A172 (cell line): ENCODE measurements around the gene OR10D3. TPM values are rescaled to one million over a fixed set of nuclear protein-coding genes. Genes with fewer than 3 reads are reported as not detected.
"Not testable (repeated sequence)": the region's sequence is repeated elsewhere in the genome, so short reads cannot be mapped to it uniquely, and the experiment has no call there.

Experiments used
- DNase-seq: peaks from one replicate; pipeline ENCODE4 v3.0.0-alpha.2; 2015; ENCODE audit warnings: low spot score
- total RNA-seq: library from RNA; depleted of rRNA; stranded (reverse); fragments of >200 nt; shearing (Covaris generic); gene quantifications from 2 replicates; pipeline ENCODE4 v1.2.3, GENCODE V29; 2014; rRNA removed

OR10D3 gene, protein sequence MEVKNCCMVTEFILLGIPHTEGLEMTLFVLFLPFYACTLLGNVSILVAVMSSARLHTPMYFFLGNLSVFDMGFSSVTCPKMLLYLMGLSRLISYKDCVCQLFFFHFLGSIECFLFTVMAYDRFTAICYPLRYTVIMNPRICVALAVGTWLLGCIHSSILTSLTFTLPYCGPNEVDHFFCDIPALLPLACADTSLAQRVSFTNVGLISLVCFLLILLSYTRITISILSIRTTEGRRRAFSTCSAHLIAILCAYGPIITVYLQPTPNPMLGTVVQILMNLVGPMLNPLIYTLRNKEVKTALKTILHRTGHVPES
- total RNA-seq: not detected in 2 replicates

- no peak for DNase-seq
Measured at GRCh38 chr11:124183068-124183467, at the start of gene OR10D3. Gene OR10D3, plus strand, starts transcription at chr11:124183345. Its CDS starts 1,925 bp downstream, at chr11:124185270.

- no peak for DNase-seq
Measured at GRCh38 chr11:124143034-124143433, 40.1 kb upstream of the OR10D3 start.

- no peak for DNase-seq
Measured at GRCh38 chr11:124147951-124148350, 35.2 kb upstream of the OR10D3 start.

DNA sequence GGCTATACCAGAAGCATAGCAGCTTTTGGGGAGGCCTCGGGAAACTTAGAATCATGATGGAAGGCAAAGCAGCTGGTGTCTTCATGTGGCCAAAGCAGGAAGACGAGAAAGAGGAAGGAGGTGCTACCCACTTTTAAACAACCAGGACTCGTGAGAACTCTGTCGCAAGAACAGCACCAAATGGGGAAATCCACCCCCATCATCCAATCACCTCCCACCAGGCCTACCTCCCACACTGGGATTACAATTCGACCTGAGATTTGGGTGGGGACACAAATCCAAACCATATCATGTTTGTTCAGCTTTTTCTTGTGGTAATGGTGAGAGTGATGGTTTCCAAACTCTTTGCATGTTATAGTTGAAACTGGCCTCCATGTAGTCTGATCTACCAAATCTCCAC is 32.5 kb upstream of the OR10D3 start:
- DNase-seq: no peak

DNA sequence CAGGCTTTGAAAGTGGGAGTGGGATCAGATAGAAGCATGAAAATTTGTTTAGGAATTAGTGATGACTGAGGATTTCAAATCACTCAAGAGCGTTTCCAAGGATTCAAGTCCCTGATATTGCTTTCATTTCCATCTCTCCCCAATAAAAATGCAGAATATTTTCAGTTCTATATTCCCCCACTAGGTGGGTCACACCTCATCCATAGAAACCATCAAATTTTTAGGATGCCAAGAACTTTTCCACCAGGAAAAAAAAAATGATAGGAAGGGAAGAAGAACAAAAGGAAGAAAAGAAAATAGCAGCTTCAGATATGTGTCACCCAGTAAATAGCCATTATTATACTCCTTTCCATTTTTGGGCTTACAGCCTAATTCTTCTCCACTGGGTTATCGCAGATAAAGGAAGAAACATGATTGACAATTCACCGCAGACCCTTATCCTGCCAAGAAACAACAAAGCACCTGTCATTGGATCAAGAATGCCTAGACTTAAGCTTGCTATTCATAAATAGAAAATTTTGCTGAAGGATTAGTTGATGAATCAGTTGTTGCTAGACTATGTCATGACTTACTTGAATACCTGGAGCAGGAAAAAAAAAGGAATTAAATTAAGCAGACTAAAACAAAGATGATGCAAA is 30.3 kb upstream of the OR10D3 start:
- no peak for DNase-seq

DNA sequence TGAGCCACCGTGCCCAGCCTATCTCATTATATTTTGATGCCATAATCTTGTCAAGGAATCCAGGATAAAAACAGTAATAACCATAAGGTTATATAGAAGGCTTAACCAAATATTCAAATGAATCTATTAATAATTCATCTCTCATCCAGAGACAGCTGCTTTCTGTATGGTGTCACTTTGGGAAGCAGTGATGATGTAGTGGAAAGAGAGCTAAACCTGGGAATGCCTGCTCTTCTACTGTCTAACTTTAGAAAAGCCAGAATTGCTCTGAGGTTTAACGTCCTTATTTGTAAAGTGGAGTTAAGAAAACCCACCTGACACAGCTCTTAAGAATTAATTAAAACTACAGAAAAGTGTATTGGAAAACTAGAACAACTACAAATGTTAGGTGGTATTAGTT is 29.3 kb upstream of the OR10D3 start:
- no peak for DNase-seq

DNA sequence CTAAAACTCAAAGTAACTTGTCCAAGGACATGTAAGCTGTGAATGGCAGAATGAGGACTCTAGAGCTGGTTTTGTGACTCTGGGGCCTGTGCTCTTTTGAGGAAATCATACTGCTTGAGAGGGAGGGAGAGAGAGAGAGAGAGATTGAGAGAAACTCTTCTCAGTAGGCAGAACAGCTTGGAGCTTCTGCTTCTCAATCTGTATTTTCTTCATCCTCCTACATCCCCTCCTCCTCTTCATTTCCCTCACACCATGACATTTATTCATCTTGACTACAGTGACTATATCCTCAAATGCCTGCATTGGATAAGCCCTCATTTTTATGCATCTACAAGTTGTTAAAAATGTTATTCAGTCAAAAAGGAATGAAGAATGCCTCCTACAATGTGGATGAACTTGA is 23.7 kb upstream of the OR10D3 start:
- DNase-seq: no peak

DNA sequence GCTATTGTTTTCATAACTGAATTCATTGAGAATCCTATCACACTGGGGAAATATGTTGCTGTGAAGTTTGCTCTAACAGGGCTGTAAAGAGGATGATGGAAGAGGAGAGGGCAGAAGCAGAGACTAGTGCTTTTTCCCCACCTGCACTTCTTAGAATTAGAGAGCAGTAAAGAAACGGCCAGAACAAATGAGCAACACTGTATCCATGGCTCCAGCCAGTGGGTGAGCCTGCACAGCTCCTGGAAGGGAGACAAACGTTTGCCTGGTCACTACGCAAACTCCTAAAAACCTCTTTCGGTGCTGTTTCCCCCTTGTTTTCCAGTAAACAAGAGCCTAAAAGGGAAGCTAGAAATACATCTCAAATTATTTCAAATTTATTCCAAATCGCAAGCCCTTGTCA is 22.2 kb upstream of the OR10D3 start:
- DNase-seq: no peak

GRCh38 chr11:124167826-124168231 is 15.3 kb upstream of the OR10D3 start:
- no peak for DNase-seq

DNA sequence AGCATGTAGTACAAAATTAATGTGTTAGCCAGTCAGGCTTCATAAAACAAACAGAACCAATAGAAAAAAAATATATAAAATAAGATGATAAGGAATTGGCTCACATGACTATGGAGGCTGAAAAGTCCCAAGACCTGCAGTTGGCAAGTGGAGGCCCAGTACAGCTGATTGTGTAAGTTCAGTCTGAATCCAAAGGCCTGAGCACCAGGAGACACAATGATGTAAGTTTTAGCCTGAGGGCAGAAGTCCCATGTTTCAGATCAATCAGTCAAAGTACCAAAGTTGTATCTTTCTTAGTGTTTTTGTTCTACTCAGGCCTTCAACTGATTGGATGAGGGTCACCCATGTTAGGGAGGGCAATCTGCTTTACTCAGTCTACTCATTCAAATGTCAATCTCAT is 14.3 kb upstream of the OR10D3 start:
- DNase-seq: no peak

- not testable (repeated sequence) for DNase-seq
Measured at GRCh38 chr11:124170315-124170714, 12.8 kb upstream of the OR10D3 start.

- no peak for DNase-seq
Measured at GRCh38 chr11:124170801-124171586, 12.2 kb upstream of the OR10D3 start.

DNA sequence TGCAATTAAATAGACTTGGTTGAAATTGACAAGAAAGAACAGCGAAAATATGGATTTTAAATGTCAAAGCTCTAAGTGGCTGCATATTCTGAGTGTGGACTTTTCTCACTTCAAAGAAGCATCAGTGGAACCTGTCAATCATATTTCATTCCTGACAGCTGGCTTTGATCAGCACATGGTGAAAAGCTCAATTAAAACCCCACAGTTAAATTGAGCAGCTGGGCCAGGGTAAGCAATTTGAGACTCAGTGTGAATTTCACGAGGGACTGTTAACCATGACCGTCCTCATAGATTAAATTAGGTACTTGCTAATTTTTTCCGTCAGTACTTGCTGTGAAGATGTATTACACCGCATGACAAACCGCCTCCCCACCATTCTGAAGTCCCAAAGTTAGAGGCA is 11.0 kb upstream of the OR10D3 start:
- no peak for DNase-seq

DNA sequence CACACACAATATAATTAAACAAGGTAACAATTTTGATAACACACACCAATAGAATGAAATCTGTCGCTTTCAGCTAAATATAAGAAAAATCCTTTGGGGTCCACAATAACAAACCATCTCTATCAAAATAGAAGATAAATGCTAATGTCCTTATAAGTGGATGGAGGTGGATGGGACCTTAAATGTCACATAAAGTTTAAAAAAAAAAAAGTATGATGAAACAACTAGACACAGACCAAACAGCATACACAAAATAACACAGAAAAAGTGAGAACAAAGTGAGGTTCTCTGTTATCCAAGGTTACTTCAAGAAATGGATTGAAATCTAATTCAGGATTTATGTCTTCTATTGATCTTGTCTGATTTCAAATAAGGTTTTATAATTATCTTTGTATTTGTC is 10.5 kb upstream of the OR10D3 start:
- no peak for DNase-seq

DNA sequence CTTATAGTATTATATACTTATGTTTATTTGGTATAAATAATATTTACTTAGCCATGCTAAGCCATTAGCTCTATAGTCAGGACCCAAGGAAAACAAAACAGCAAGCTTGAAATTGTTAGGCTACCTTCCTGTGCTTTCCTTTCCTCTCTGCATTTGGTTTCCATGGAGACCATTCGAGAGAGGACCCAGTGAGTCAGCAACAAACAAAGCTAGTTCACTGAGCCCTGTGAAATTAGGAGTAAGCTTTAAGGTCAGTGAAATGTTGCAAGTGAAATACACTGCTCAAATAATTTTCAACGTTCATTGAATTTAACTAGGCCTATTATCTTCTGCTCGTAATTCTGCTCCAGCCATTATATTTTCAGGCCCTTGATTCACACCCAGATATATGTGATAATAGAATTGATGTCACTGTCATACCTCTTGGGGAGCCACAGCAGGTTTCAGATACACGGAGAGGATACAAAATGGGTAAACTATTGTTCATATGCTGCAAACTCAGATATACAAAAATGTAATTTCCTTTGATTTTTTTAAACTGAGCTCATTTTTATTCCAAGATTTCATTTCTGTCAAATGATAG is 9.1 kb upstream of the OR10D3 start:
- peak; percentile 25 for DNase-seq

DNA sequence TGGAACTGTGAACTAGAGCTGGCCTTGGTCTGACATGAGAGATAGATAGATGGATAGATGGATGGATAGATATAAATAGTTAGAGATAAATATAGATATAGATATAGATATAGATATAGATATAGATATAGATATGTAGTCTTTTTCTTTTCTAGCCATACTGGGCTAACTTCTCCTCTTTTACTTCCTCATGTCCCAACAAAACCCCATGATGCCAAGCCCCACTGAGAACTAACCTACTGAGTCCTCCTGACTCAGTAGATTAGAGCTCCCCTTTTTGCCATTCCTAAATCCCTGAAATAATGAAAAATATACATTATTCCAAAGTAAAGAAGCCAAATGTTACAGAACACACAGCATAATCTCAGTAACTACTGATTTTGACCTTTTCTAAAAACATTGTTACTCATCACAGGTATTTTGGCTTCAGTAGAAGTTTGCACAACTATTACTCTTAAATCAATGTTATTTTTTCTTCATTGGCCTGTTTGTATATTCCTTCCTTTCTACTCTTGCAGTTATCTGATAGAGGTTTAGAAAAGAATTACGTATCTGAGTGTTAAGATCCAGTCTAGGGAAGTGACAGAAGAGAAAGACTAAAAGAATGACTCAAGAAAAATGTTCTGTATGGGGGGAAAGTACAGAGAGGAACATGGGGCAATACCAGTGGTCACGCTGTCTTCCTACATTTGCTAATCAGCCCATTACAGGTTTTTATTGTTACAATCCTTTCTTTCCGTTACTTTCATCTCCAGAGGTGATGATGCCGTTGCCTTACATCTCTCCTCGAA is 6.0 kb upstream of the OR10D3 start:
- no peak for DNase-seq

- DNase-seq: no peak
Measured at GRCh38 chr11:124179310-124179709, 3.8 kb upstream of the OR10D3 start.

DNA sequence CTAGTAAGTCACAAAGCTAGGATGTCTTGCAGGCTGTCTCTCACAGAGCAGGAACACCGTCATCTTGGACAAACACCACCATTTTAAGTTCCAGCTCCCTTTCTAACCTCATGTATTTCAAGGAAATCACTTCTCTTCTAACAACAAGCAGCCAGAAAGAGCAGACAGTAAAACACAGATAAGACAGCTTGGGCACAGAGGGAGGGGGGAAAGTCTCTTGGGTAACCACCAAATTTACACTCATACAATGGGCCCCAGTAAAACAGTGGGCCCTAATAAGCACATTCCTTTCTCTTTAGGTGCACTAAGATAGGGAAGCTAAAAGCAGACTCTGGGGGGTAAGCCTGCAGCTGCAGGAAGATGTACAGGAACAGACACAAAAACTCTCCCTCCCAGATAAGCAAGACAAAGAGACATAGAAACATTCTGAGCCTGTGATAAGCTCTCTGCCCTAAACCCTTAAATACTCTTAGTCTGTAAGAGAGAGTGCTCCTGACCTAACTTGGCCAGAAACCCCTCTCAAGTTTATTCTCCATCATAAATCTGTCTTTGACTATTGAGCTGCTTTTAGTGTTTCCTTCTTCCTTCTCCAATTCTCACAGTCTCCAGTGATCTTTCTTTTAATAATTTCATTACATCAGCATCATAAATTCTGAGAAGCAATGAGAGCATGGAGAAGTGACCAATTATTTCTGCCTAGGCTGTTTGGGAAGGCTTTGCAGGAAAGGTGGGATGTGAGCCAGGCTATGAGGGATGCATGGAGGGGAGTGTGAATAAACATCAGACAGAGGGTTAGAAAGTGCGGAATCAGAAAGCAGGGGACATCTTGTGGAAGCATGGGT is 7.4 kb downstream of the OR10D3 start:
- DNase-seq: no peak

DNA sequence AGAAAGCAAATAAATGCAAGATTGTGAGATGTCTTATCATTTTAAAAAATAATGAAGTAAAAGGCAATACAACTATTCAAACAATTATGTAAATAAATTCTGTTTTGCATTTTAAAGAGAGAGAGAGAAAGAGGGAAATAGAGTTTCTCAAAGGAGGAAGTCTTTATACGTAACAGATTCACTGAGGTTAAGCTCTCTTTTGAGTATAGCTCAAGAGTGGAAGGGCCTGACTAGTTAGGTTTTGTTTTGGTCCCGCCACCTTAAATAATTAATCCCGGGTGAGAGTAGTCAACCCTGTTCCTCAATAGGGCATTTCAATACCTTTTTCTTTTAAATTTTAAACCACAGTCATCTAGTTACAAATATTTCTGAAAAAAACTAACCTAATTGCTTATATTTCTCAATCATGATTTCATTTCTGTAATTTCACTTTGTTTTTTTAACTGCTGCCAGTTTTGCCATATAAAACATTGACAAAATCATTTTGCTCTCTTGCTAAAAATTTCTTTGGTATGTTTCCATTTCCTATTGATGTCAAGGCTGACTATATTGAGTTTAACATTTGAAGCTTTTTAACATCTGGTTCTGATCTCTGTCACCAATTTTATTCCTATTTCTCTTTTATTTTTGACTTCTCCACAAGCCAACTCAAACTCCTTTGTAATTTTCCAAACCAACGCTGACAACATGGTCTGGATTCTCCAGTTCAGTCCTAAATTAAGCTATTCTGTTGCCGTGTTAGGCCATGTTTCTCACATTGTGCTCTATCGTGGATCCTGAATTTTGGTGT is 10.3 kb downstream of the OR10D3 start:
- no peak for DNase-seq
